HCT116 (cell line): ENCODE measurements around the gene GM2A. TPM values are rescaled to one million over a fixed set of nuclear protein-coding genes. Genes with fewer than 3 reads are reported as not detected.

Experiments used
- ATAC-seq: fragments of 200-7000 bp; cut with Tn5 transposase; 2 replicates; pipeline ENCODE4 v1.9.1; 2020; ENCODE audit warnings: mild to moderate bottlenecking, moderate library complexity
- BruUV-seq: library from RNA; stranded (reverse); fragments of 400-500 nt; replicated peaks from 2 replicates; lab custom pipeline; 2021; lab: Mats Ljungman, UMichigan
- CTCF ChIA-PET: fragments of 300-600 bp; sonication (Branson Sonifier 250); formaldehyde crosslinking; loops from one replicate; lab custom pipeline; 2021; ENCODE audit warnings: antibody characterized with exemption; lab: Charles Lee
- POLR2A ChIA-PET: fragments of 300-600, 350-600 bp; sonication (Branson Sonifier 250); formaldehyde crosslinking; loops from one replicate; lab custom pipeline; 2021; ENCODE audit warnings: antibody characterized with exemption; lab: Charles Lee
- RAD21 ChIA-PET, 2 experiments: fragments of 300-600 bp; sonication (Branson Sonifier 250); formaldehyde crosslinking; loops; one replicate each; lab custom pipeline; 2023; ENCODE audit warnings: low total read pairs in 2 of 2; ENCODE audit not compliant: uncharacterized antibody in 2 of 2, unreplicated experiment in 2 of 2, low non-redundant PET in 1 of 2; lab: Charles Lee
- DNase-seq: peaks from one replicate; pipeline ENCODE4 v3.0.0-alpha.2; 2010; ENCODE audit warnings: low read depth, low spot score
- H2AFZ ChIP-seq: fragments of 200-600 bp; shearing (Covaris generic), sonication (generic); 2 replicates; pipeline ENCODE4 v1.6.1; 2017; ENCODE audit warnings: low read depth, mixed run types, mixed read lengths, antibody characterized with exemption, low read length; ENCODE audit not compliant: poor library complexity, severe bottlenecking
- H3K27ac ChIP-seq: 2 replicates; pipeline ENCODE4 v1.5.1; 2012; ENCODE audit warnings: low read depth, low read length
- H3K27me3 ChIP-seq: fragments of 200-600 bp; sonication (generic); 2 replicates; pipeline ENCODE4 v1.6.1; 2016; ENCODE audit warnings: mixed run types, low read length, mixed read lengths; ENCODE audit not compliant: insufficient read depth
- H3K36me3 ChIP-seq, 2 experiments: fragments of 200-500 bp in 1 of 2; fragments of 200-600 bp in 1 of 2; sonication (Bioruptor generic) in 1 of 2; sonication (generic) in 1 of 2; 2 replicates each; pipeline versions ENCODE4 v1.5.1 to v1.6.1; 2014 to 2016; ENCODE audit warnings: low read length in 2 of 2, inconsistent platforms in 1 of 2, mixed read lengths in 1 of 2, mixed run types in 1 of 2; ENCODE audit not compliant: insufficient read depth in 2 of 2, control insufficient read depth in 1 of 2
- H3K4me1 ChIP-seq, 2 experiments: fragments of 200-600 bp in 1 of 2; sonication (generic) in 1 of 2; 2 replicates each; pipeline versions ENCODE4 v1.5.1 to v1.6.1; 2012 to 2017; ENCODE audit warnings: low read length in 2 of 2, inconsistent platforms in 1 of 2, mild to moderate bottlenecking in 1 of 2, mixed read lengths in 1 of 2, mixed run types in 1 of 2, moderate library complexity in 1 of 2; ENCODE audit not compliant: insufficient read depth in 2 of 2, control insufficient read depth in 1 of 2
- H3K4me2 ChIP-seq: fragments of 200-600 bp; sonication (generic); 2 replicates; pipeline ENCODE4 v1.6.1; 2017; ENCODE audit warnings: mixed run types, low read length, mixed read lengths
- H3K4me3 ChIP-seq, 2 experiments: fragments of 200-600 bp in 1 of 2; sonication (generic) in 1 of 2; replicated peaks in 1 of 2; 2 replicates each; pipeline ENCODE4 v1.5.1; 2011 to 2016; ENCODE audit warnings: low read length in 2 of 2, control low read depth in 1 of 2, low read depth in 1 of 2, mild to moderate bottlenecking in 1 of 2, mixed read lengths in 1 of 2, mixed run types in 1 of 2
- H3K79me2 ChIP-seq: fragments of 200-600 bp; sonication (generic); 2 replicates; pipeline ENCODE4 v1.6.1; 2017; ENCODE audit warnings: mild to moderate bottlenecking, mixed run types, low read length, moderate library complexity, mixed read lengths; ENCODE audit not compliant: insufficient read depth
- H3K9ac ChIP-seq: fragments of 200-600 bp; sonication (generic); 2 replicates; pipeline ENCODE4 v1.6.1; 2016; ENCODE audit warnings: low read length, mixed read lengths
- H3K9me2 ChIP-seq: fragments of 200-600 bp; sonication (generic), shearing (Covaris generic); 2 replicates; pipeline ENCODE4 v1.6.1; 2017; ENCODE audit warnings: mixed run types, mild to moderate bottlenecking, moderate library complexity; ENCODE audit not compliant: insufficient read depth
- H3K9me3 ChIP-seq, 2 experiments: fragments of 200-500 bp in 1 of 2; fragments of 200-600 bp in 1 of 2; sonication (Bioruptor generic) in 1 of 2; sonication (generic) in 1 of 2; 2 replicates each; pipeline ENCODE4 v1.6.1; 2014 to 2017; ENCODE audit warnings: low read length in 2 of 2, mixed read lengths in 2 of 2, inconsistent platforms in 1 of 2, low read depth in 1 of 2, mild to moderate bottlenecking in 1 of 2, mixed run types in 1 of 2, moderate library complexity in 1 of 2; ENCODE audit not compliant: control insufficient read depth in 1 of 2, insufficient read depth in 1 of 2
- H4K20me1 ChIP-seq: fragments of 200-600 bp; sonication (generic), shearing (Covaris generic); 2 replicates; pipeline ENCODE4 v1.6.1; 2017; ENCODE audit warnings: mixed run types, mild to moderate bottlenecking, moderate library complexity; ENCODE audit not compliant: insufficient read depth
- CEBPB ChIP-seq: IDR thresholded peaks from 2 replicates; pipeline ENCODE4 v1.6.1; 2012; ENCODE audit warnings: low read depth
- EGR1 ChIP-seq: IDR thresholded peaks from 2 replicates; pipeline ENCODE4 v1.6.1; 2012; ENCODE audit warnings: low read depth
- EZH2 ChIP-seq: fragments of 200-600 bp; sonication (generic); IDR thresholded peaks from 2 replicates; pipeline ENCODE4 v1.6.1; 2017; ENCODE audit warnings: antibody characterized with exemption, mixed run types
- EZH2phosphoT487 ChIP-seq: fragments of 200-600 bp; IDR thresholded peaks from 2 replicates; pipeline ENCODE4 v1.6.1; 2018; ENCODE audit warnings: antibody characterized with exemption, borderline replicate concordance
- FOSL1 ChIP-seq: IDR thresholded peaks from 2 replicates; pipeline ENCODE4 v1.6.1; 2012; ENCODE audit warnings: low read depth
- POLR2AphosphoS5 ChIP-seq: IDR thresholded peaks from 2 replicates; pipeline ENCODE4 v1.6.1; 2011; ENCODE audit warnings: mild to moderate bottlenecking, low read depth, low read length, moderate library complexity
- RAD21 ChIP-seq: IDR thresholded peaks from 2 replicates; pipeline ENCODE4 v1.6.1; 2012; ENCODE audit warnings: low read depth, mild to moderate bottlenecking
- YY1 ChIP-seq: IDR thresholded peaks from 2 replicates; pipeline ENCODE4 v1.6.1; 2011; ENCODE audit warnings: low read length, low read depth, moderate library complexity, mild to moderate bottlenecking; ENCODE audit not compliant: insufficient replicate concordance; ENCODE audit errors: extremely low read depth
- ZNF274 ChIP-seq: fragments of 200-500 bp; sonication (Bioruptor generic); IDR thresholded peaks from 2 replicates; pipeline ENCODE4 v1.6.1; 2014; ENCODE audit warnings: mild to moderate bottlenecking, low read depth, low read length, inconsistent platforms
- intact Hi-C: fragments of 100-400 bp; cut with micrococcal nuclease; formaldehyde crosslinking; loops from 2 replicates; pipeline ENCODE4 v1.10.0; 2022
- total RNA-seq: library from RNA; stranded (reverse); gene quantifications from one replicate; pipeline ENCODE4 v1.2.1, GENCODE V29; 2021; ENCODE audit not compliant: unreplicated experiment
- TF ChIP-seq, protein P1 (sequence below): IDR thresholded peaks from 2 replicates; pipeline ENCODE4 v1.6.1; 2012

Gene GM2A
- total RNA-seq, 1 experiment from 2014 or later: 25.0 TPM

GRCh38 chr5:151281001-151281639, 28.1 kb downstream of the GM2A start (continued):
- TF ChIP-seq, protein P1, sequence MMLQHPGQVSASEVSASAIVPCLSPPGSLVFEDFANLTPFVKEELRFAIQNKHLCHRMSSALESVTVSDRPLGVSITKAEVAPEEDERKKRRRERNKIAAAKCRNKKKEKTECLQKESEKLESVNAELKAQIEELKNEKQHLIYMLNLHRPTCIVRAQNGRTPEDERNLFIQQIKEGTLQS: no peak
- TF ChIP-seq ZNF274 (no peak), EGR1 (no peak), EZH2phosphoT487 (no peak), FOSL1 (no peak), POLR2AphosphoS5 (no peak), RAD21 (no peak), EZH2 (no peak)
- TF ChIP-seq, all 23 proteins: peak for 0

GRCh38 chr5:151283120-151283825, 30.3 kb downstream of the GM2A start:
- no peaks in the 10 kb centered on the region for H3K9me2 ChIP-seq
- no peaks in the 10 kb centered on the region for H3K9me3 ChIP-seq
- TF ChIP-seq RAD21: no peak
- TF ChIP-seq YY1: no peak
- no peak for TF ChIP-seq EGR1
- no peak for TF ChIP-seq CEBPB
- TF ChIP-seq, protein P1: no peak
- TF ChIP-seq, all 23 proteins: peak for 0
- Histone ChIP-seq H3K27ac (no peak overlapping the region), H3K4me3 (no peak overlapping the region), H3K4me2 (no peak overlapping the region), H3K9ac (no peak overlapping the region), H3K27me3 (no peaks in the 10 kb centered on the region), H4K20me1 (no peaks in the 10 kb centered on the region), H3K79me2 (no peaks in the 10 kb centered on the region), H3K36me3 (no peaks in the 10 kb centered on the region), H2AFZ (no peak overlapping the region), H3K4me1 (peaks cover 3% of the 10 kb centered on the region in 2 experiments; a peak in 3 of 4 replicates)
- no peak for ATAC-seq
- no TSS peak for BruUV-seq
- ChIA-PET RAD21 (no interaction called here), POLR2A (interaction anchor here (0.9 kb wide), 1 partner anchor 30 kb away, joined by 3 read pairs; the partner anchor contains the start of gene GM2A), CTCF (interaction anchor here (1.2 kb wide), 1 partner anchor 31 kb away, joined by 3 read pairs; the partner anchor contains the start of gene GM2A)
- intact Hi-C loops: loop anchor here (10.0 kb wide), 1 partner anchor 462 kb away; no protein-coding TSS in a partner anchor
- no peak for DNase-seq
